NCI-H1694 (cell line): Measurements from ENCODE around the gene SSBP4.

Experiments
- DNase-seq: peaks from one replicate; lab custom pipeline; 2025; lab: John Stamatoyannopoulos, UW

SSBP4 gene

DNA sequence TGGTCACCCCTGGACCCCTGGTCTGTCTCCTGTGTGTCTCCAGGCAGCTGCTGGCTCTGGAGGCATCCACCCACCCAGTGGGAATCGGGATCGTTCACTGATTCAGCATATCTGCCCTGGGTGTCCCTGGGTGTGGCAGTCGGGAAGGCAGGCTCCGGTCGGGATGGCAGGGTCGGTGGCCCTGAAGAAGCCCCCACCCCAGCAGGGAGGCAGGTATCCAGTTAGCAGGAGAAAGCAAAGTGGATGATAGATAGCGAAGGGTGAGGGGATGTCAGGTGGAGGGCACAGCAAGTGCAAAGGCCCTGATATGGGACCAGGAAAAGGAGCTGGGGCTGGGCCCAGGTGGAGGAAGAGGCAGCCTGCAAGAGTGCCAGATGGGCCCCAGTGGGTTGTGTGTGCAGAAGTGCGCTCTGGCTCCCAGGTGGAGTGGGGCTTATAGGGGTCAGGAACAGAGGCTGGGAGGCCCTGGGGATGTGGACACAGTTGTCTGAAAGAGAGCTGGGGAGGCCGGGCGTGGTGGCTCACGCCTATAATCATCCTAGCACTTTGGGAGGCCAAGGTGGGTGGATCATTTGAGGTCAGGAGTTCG is 2.3 kb downstream of the SSBP4 start:
- DNase-seq = no peak

DNA sequence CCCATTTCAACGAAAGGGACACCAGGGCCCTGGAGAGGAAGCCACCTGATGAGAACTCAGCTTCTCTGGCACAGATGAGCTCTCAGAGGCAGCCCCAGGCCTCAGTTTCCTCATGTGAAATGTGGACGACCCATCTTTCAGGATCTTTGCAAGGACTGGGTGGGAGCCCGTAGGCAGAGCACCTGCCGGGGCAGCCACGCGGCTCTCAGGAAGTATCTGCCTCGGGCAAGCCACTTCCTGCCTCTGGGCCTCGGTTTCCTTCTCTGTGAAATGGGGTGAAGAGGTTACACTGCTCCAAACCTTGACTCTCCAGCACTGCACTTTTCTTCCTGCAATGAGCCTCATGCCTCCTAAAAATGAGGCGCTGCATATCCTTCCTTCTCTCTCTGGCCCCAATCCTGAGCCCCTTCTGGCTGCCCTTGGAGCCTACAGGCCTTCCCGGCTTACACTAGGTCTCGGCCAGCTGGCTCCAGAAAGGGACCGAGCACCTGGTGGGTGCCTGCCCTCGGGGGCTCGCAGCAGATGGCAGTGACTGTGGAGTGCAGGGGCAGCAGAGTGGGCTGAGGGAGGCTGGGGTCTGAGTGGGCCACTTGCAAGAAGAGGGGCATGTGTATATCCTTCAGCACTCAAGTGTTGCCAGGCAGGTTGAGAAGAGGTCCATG is 3.5 kb downstream of the SSBP4 start:
- DNase-seq = no peak

DNA sequence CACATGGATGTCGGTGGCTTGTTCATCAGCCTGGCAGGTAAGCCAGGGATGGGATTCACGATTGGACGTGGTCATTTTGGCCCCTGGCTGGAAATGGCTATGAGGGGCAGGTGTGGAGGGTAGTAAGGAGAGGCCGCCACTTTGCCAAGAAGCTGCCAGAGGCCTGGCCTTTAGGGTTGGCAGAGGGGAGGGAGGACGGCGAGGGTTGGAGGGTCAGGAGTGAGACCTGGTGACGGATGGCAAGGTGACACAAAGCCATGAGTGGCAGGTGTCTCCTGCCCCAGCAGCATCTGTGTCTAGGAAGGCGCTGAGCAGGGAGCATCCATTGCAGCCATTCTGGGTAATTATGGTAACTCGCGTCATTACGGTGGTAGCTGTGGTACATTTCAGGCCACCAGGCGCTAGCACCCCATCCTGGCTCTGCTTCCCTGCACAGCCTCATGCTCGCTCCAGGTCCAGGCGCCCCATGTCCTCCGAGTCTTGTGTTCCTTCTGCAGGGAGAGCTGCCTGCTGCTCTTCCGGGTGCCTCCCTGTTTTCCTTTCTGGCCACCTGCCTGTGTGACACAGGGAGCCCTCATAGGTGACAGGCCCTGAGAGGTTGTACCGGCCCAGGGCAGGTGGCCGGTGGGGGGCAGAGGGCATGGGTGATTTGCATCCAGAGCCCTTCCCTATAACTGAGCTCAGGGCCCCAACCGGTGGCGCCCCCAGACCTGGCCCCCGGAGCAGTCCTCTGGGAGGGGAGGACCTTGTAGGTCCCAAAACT is 4.2 kb downstream of the SSBP4 start:
- DNase-seq = no peak

DNA sequence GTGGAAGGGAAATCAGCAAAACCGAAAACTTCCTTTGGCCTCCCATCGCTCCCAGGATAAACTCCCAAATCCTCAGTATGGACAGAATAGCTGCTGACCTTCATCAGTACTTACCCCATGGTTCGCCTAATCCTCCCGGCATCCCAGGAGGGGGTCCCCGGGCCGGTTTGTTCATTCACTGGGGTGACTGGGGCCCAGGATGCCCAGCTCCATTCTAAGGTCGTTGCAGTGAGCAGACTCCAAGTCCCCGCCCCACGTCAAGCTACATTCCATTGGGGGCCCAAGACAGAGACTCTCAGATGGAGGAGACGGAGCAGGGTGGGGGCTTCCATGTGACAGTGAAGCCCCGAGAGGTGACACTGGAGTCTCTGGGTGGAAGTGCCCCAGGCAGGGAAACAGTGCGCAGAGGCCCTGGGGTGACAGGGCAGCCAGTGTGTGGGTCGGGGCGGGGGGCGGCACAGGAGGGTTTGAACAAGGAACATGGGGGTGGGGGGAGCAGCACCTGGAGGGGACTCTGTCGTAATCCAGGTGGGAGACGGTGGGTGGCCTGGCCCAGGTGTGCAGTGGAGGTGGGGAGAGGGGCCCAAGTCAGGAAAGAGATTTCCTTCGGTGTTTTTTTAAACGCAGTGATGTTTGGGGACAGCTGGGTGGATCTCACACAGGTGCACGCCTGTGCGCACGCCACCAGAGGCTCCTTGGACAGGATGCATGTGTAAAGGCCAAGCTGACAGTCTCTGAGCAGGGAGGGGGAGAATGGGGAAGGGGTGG is 5.1 kb downstream of the SSBP4 start:
- DNase-seq = no peak

DNA sequence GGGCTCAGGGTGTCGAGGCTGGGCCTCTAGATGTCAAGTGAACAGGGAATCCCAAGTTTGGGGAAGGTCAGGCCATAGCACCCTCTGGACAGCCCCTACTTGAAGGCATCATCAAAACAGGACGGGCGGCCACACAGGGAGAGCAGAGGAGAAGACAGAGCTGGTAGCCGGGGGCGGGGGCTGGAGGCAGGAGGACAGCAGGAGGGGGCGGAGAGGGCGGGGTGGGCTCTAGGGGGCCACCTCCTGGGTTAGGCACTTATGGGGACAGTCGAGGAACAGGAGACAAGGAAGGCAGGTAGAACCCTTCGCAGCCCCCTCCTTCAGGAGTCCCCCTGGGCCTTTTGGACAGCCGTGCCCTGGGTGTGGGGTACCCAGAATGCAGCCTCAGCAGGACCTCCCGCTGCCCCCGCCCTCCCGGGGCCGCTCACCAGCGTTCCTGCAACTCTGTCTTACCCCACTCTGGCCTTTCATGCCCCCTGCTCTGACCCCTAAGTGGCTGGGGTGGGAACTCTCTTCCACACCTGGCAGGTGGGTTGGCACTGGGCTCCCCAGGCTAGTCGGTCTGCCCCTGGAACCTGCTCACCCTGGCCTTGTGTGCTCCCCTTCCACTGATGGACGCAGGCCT is 5.8 kb downstream of the SSBP4 start:
- no peak for DNase-seq

DNA sequence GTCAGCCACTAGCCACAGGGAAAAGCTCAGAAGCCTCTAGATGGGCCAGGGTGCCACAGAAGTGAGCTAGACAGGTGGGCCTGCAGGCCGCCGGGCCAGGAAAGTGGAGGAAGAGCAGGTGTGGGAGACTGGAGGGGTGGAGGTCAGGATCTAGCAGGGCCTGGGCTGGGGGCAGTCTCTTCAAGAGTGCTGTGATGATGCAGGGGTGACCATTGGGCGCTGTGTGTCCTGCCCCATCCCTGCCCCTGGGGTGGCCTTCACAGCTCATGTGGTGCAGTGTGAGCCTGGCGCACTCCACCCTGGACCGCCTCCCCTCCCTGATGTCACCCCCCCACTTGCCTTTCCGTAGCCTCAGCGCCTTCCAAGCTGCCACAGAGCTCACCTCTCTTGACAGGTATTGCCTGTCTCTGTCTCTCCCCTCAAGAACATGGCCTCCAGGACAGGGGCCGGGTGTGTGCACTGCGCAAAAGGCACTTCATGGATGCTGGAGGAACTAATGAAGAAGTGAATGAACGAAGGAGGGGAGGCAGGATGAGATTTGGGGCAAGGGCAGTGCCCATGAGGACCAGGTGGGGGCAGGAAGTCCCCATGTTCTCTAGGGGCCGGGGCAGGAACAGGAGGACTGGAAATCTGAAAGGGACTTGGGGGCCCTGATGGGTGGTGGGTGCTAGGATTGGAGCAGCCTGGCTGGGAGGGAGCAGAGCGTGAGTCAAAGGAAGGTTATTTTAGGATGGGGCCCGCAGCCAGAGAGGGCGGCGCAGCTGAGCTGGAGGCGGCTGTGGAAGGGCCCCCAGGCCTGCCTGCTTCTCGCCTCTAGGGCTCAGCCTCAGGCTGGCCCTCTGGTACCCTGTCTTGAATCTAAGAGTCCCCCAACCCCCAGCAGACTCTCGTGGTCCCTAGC is 6.6 kb downstream of the SSBP4 start:
- peak; percentile 17 for DNase-seq

DNA sequence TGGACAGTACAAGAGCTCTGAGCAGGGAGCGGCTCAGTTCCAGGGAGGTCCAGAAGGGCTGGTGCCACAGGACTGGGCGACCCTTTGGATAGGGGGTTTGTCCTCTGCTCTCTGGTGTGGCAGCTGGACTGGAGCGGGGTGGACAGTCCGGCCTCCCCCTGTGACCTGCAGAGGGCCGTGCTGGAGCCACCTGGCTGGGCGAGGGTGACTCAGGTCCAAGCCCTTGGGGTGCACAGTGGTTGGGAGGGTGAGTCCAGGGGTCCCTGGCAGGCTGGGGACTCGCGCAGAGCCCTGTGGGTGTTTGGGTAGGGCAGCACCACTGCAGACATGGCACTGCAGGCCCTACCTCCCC is 7.2 kb downstream of the SSBP4 start:
- DNase-seq = no peak

DNA sequence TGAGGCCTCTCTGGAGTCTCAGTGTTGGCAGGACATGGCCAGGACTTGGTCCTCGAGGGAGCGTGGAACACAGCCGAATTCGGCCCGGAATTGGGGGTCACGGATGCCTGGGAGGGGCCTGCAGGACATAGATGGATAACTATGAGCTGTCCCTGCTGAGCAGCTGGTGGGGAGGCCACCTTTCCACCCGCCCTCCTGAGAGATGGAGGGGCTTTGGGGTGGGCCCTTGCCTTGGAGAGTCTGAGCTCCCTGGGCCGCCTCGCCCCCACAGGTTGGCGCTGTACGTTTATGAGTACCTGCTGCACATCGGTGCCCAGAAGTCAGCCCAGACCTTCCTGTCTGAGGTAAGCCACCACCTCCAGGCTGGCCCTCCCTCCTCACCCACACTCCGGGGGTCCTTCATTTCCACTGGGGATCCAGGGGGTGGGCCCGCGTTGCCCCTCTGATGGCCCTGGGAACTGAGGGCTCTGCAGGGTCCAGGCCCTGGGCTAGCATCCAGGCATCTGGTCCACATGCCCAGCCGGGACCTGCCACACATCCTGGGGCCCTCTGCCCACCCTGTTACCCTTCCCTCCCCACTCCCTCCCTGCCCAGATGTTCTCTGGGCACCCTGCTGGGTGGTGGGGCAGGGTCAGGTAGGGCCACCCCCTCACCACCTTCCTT is 8.0 kb downstream of the SSBP4 start:
- no peak for DNase-seq

DNA sequence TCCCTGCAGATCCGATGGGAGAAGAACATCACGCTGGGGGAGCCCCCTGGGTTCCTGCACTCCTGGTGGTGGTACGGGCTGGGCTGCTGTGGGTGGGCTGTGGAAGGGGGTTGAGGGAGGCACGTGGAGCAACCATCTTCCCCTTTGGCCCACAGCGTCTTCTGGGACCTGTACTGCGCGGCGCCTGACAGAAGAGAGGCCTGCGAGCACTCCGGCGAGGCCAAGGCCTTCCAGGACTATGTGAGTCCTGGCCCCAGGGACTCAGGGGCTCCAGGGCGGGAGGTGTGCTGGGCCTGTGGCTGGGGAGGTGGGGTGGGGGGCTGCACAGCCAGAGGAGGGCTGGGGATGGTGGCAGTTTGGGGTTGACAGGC is 8.5 kb downstream of the SSBP4 start:
- DNase-seq = no peak

DNA sequence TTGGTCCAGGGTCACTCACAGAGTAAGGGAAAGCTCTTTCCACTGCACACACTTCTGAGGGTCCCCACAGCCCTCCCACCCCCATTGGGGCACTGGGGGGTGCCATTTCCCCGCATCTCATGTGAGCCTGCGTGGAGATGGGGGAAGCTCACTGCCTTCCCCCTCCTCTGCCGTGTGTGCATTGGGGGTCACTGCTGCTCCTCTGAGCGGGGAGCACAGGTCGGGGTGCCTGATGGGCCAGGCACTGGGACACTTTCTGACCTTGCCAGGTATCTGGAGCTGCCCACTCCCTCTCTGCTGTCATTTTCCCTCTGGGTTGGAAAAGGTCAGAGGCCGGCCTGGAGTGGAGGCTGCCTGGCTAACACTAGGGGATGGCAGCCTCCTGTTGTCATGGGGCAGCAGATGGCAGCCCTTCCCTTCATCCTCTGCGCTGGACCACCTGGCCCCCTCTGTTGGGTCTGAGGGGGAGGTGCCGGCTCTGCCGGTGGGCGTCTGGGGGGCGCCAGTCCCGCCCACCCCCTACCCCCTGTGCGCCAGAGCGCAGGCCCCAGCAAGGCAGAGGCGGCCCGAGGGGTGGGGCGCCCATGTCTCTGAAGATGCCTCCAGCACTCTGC is 9.1 kb downstream of the SSBP4 start:
- peak; percentile 68 for DNase-seq

DNA sequence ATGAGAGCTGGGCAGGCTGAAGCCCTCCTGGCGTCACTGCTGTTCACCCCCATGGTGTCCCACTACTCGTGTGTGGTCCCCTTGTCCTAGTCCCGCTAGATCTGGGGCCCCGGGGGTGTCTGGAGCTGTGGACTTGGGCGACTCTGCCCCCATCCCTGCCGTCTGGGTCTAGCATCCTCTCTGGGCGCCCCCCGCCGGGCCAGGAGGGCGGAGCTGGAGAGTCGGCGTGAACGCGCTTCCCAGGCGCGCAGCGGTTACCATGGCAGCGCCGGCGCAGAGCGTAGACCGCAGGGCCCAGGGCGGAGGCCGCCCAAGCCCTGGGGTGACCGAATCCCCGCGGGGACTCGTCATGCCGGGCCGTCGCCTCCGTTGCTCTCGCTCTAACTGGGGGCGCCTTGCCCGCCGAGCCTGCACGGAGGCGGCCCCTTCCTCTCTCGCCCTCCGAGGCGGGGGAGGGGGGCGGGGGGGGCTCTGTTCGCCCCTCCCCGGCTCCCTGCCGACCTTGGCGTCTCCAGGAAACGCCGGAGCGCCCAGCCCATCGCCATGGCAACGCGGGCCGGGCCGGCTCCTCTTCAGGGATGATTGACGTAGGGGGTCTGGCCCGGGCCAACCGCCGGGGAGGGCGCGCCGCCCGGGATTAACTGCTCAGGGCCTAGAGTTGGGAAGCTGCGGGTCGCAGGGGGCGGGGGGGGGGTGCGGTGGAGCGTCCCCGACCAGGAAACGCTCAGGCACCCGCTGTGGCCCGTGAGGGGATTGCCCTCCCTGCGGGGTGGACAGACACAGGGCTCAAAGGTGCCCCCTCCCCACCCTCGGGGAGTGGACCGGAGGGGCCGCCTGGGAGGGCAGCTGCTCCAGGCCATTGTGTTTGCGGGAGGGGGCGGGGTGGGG is 9.8 kb downstream of the SSBP4 start:
- peak; percentile 74 for DNase-seq

DNA sequence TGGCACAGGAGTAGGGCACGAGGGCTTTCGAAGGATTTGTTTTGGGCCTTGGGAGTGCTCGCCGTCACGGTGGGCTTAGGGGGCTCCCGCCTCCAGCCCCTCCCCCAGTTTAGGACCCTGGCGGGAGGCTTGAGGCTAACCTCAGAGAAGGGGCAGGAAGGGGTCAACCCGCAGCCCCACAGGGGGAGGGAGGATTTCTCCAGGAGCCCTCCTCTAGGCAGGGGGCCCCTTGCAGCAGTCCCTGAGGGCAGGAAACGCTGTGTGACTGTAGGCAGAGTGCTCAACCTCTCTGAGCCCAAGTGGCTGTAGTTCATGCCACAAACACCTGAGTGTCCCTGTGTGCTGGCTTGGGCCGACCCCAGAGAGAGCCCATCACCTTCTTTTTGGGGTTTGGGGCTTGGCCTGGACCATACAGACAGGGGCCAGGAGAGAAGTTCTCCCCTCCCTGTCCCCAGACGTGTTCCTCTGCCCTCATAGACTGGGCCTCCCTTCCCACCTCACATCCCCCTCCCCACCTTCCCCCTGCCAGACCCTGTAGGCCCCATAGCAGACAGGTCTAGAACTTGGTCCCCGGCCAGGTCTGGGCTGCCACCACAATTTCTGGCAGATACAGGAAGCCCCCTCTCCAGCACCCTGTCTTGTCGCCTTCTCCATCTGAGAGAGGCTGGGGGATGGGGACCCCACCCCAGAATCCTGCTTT is 10.7 kb downstream of the SSBP4 start:
- no peak for DNase-seq

DNA sequence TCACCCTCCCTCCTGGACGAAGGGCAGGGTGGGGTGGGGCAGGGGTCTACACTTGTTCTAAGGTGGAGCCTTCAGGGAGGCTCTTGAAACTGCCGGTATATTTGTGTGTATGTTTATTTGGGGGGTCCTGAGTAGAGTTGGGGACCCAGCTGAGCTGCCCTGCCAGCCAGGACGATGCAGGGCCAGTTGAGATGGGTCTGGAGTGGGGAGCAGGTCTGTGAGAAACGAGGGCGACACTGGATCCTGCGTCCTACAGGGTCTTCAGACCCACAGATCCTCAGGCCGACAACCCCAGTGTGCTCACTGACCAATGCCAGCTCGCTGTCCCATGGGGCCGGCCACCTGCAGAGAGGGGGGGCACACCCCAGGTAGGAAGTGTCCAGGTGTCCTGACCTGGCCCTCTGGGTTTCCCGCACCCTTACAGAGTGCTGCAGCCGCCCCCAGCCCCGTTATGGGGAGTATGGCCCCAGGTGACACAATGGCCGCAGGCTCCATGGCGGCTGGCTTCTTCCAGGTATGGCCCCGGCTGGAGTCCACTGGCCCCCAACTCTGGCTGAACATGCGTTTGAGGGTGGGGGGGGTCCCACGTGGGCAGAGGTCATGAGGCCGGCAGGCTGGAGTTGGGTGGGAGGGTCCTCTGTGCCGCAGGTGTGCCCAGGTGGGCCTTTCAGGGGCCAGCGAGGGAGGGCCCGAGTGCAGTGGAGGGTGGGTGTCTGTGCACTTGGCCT is 11.4 kb downstream of the SSBP4 start:
- no peak for DNase-seq

DNA sequence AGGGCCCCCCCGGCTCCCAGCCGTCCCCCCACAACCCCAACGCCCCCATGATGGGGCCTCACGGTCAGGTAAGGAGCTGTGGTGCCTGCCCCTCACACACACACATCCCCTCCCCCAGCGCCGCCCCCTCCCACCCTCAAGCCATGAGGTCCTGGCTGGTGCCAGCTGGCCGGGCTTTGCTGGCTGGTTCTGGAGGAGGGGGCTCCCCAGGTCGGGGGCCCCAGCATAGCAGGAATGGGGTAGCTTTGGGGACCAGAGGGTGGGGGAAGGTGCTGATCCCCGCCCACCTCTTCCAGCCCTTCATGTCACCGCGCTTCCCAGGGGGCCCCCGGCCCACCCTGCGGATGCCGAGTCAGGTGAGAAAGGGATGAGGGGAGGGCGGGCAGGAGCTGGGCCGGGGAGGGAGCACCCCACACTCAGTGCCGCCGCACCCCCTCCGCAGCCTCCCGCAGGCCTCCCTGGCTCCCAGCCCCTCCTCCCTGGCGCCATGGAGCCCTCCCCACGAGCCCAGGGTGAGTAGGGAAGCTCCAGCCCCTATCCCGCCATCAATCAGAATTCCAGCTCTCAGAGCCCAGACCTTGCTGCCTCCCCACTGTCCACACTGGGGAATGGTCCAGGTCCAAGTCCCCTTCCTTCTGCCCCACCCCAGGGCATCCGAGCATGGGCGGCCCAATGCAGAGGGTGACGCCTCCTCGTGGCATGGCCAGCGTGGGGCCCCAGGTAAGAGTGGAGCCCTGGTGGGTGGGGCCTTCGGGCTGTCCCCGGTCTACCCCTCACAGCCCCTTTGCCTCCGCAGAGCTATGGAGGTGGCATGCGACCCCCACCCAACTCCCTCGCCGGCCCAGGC is 12.4 kb downstream of the SSBP4 start:
- DNase-seq = no peak

DNA sequence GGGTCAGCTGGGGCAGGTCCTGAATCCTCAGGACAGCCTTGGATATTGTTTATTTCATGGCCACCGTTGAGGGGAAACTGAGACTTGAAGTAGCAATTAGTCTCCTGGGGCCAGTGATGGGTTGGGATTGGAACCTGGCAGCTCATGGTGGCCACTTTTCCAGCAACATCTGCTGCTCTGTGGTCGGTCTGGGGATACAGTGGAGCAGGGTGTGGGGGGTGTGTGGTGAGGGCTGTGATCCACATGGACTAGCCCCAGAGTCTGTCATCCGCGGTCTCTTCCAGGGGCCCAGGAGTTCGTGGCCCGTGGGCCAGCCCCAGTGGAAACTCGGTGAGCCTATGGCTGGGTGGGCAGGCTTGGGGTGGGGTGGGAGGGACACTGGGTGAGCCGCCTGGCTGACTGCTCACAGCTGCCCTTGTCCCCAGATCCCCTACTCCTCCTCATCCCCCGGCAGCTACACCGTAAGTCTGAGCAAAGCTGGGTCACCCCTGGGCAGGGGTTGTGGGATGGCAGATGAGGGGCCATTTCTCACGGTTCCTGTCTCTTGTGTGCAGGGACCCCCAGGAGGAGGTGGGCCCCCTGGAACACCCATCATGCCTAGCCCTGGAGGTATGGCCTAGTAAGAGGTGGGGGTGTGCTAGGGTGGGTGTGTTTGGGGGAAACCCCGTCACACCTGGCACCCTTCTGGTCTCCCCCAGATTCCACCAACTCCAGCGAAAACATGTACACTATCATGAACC is 13.2 kb downstream of the SSBP4 start:
- no peak for DNase-seq

DNA sequence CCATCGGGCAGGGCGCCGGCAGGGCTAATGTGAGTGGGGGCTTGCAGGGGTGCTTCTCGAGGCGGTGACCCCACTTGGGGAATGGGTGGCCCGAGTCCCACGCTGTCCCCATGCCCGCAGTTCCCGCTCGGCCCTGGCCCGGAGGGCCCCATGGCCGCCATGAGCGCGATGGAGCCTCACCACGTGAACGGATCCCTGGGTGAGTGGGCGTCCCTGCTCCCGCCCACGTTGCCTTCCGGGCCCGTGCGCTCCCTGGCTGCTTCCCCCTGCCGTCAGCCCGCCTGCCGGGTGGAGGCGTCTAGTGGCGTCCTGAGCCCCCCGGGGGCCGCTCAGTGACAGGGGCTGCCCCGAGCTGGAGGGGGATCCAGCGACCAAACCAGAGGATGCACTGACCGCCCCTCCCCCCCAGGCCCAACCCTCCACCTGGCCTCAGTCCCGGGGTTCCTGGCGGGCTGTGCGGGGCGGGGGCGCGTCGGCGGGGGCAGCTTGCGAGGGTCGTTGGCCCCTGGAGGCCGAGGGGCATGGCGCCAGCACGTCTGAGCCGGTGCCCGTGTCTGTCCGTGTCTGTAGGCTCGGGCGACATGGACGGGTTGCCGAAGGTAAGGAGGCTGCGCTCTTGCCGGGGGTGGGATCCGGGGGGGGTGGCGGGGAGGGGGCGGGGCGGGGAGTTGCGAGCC is 14.0 kb downstream of the SSBP4 start:
- DNase-seq = no peak
